ENCODE measurements around the gene CSRNP3. TPM values are rescaled to one million over a fixed set of nuclear protein-coding genes. Genes with fewer than 3 reads are reported as not detected.
"Not testable (repeated sequence)": the region's sequence is repeated elsewhere in the genome, so short reads cannot be mapped to it uniquely, and the experiment has no call there.

Gene CSRNP3
- total RNA-seq, 1 donor from 2014 or later: 18.4 TPM

DNA sequence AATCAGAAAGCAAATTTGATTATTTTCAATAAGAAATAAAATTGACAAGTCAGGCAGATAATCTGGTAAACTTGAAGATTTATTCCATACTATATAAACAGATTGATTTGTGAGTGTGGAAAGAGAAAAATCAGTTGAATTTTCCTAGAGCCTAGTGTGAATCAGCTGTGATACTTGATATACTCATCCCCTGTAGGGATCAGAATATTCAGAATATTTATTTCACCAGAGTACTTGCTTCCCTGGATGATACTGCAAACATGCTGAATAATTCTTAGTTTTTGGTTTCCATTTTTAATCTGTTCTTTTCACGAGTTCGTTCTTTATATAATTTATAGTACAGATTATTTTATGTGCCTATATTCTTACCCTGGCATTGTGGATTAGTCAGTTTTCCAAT is 181.7 kb downstream of the CSRNP3 start:
- Mint-ChIP-seq H3K4me1 (ENCODE audit: unreplicated experiment) (peaks cover 4% of the 10 kb centered on the region), H3K9me3 (no peaks in the 10 kb centered on the region), H3K27ac (no peak overlapping the region), H3K36me3 (peaks cover 17% of the 10 kb centered on the region), H3K27me3 (no peaks in the 10 kb centered on the region), H3K4me3 (no peak overlapping the region)
- DNase-seq (ENCODE audit: extremely low spot score, unreplicated experiment): no peak
- TF ChIP-seq, protein P1, sequence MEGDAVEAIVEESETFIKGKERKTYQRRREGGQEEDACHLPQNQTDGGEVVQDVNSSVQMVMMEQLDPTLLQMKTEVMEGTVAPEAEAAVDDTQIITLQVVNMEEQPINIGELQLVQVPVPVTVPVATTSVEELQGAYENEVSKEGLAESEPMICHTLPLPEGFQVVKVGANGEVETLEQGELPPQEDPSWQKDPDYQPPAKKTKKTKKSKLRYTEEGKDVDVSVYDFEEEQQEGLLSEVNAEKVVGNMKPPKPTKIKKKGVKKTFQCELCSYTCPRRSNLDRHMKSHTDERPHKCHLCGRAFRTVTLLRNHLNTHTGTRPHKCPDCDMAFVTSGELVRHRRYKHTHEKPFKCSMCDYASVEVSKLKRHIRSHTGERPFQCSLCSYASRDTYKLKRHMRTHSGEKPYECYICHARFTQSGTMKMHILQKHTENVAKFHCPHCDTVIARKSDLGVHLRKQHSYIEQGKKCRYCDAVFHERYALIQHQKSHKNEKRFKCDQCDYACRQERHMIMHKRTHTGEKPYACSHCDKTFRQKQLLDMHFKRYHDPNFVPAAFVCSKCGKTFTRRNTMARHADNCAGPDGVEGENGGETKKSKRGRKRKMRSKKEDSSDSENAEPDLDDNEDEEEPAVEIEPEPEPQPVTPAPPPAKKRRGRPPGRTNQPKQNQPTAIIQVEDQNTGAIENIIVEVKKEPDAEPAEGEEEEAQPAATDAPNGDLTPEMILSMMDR (conservative IDR thresholded peaks at IDR 0.05): no peak

DNA sequence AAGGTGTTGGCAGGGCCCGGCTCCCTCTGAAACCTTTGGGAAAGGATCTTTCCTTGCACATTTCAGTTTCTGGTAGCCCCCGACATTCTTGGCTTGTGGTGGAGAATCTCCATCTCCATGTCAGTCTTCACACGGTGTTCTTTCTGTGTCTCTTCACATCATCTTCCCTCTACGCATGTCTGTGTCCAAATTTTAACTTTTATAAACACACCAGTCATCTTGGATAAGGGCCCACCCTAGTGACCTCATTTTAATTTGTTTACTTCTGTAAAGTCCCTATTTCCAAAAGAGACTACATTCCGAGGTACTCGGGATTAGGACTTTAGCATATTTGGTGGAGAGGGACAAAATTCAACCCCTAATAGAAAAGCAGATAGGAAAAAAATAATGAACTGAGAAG is 186.2 kb downstream of the CSRNP3 start:
- H3K9me3 Mint-ChIP-seq: no peaks in the 10 kb centered on the region
- H3K27me3 Mint-ChIP-seq: no peaks in the 10 kb centered on the region
- H3K36me3 Mint-ChIP-seq: peaks cover 42% of the 10 kb centered on the region
- DNase-seq (ENCODE audit: extremely low spot score, unreplicated experiment): no peak
- H3K4me3 Mint-ChIP-seq: no peak overlapping the region
- no peak overlapping the region for H3K27ac Mint-ChIP-seq
- peaks cover 4% of the 10 kb centered on the region for H3K4me1 Mint-ChIP-seq (ENCODE audit: unreplicated experiment)
- TF ChIP-seq, protein P1 (conservative IDR thresholded peaks at IDR 0.05): no peak

DNA sequence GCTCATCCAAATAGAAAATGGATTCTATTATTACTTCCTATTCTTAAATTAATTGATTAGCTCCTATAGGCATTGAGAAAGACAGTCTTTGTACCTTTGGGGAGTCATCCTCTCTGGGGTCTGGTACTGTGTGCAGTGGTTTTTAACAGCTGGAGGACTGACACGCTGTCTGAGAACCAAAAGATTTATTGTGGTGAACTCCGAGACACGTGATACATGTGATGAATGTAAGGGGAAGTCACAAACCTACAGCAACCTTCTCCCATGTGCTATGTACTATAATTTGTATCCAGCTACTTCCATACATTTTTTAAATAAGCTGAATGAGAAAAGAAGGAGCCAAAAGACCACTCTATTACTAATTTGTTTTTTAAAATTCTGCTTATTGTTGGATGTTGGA is 190.9 kb downstream of the CSRNP3 start:
- H3K27me3 Mint-ChIP-seq: no peaks in the 10 kb centered on the region
- no peaks in the 10 kb centered on the region for H3K9me3 Mint-ChIP-seq
- H3K36me3 Mint-ChIP-seq: peaks cover 46% of the 10 kb centered on the region
- H3K4me3 Mint-ChIP-seq: no peak overlapping the region
- H3K27ac Mint-ChIP-seq: no peak overlapping the region
- TF ChIP-seq, protein P1 (conservative IDR thresholded peaks at IDR 0.05): no peak
- no peak for DNase-seq (ENCODE audit: extremely low spot score, unreplicated experiment)
- H3K4me1 Mint-ChIP-seq (ENCODE audit: unreplicated experiment): peaks cover 12% of the 10 kb centered on the region

DNA sequence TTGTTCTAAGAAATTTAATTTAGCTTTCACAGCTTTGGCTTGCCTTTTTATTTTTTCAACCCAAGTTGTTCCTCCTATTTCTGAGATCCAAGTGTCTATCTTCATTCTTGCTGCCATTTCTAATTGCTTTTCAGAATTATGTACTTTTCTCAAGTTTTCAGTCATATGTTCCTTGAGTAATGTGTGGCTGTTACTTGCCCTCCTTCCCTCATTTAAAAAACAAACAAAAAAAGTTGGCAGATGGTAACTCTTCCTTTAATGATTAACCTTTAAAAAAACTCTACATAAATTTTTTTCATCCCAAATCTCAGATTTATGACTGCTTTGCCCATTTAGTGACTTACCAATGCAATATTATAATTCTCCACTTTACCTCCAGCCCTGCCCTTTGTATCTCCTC is 193.2 kb downstream of the CSRNP3 start:
- TF ChIP-seq, protein P1 (conservative IDR thresholded peaks at IDR 0.05): no peak
- Mint-ChIP-seq H3K4me3 (no peak overlapping the region), H3K9me3 (no peaks in the 10 kb centered on the region), H3K4me1 (ENCODE audit: unreplicated experiment) (peaks cover 15% of the 10 kb centered on the region), H3K36me3 (peaks cover 41% of the 10 kb centered on the region), H3K27me3 (no peaks in the 10 kb centered on the region), H3K27ac (no peak overlapping the region)
- no peak for DNase-seq (ENCODE audit: extremely low spot score, unreplicated experiment)

DNA sequence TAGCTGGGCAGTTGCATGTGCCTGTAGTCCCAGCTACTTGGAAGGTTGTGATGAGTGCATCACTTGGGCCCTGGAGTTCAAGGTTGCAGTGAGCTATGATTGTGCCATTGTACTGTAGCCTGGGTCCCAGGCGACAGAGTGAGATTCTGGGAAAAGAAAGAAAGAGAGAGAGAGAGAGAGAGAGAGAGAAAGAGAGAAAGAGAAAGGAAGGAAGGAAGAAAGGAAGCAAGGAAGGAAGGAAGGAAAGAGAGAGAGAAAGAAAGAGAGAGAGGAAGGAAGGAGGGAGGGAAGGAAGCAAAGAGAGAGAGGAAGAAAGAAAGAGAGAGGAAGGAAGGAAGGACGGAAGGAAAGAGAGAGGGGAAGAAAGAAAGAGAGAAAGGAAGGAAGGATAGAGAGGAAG is 196.1 kb downstream of the CSRNP3 start:
- Mint-ChIP-seq H3K27ac (no peak overlapping the region), H3K9me3 (no peaks in the 10 kb centered on the region), H3K4me1 (ENCODE audit: unreplicated experiment) (peaks cover 12% of the 10 kb centered on the region), H3K27me3 (no peaks in the 10 kb centered on the region), H3K36me3 (peaks cover 20% of the 10 kb centered on the region), H3K4me3 (no peak overlapping the region)
- DNase-seq (ENCODE audit: extremely low spot score, unreplicated experiment): no peak
- TF ChIP-seq, protein P1 (conservative IDR thresholded peaks at IDR 0.05): no peak

DNA sequence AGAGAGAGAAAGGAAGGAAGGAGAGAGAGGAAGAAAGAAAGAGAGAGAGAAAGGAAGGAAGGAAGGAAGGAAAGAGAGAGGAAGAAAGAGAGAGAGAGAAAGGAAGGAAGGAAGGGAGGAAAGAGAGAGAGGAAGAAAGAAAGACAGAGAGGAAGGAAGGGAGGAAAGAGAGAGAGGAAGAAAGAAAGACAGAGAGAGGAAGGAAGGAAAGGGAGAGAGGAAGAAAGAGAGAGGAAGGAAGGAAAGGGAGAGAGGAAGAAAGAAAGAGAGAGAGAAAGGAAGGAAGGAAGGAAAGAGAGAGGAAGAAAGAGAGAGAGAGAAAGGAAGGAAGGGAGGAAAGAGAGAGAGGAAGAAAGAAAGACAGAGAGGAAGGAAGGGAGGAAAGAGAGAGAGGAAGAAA is 196.6 kb downstream of the CSRNP3 start:
- H3K36me3 Mint-ChIP-seq: peaks cover 24% of the 10 kb centered on the region
- not testable (repeated sequence) for H3K9me3 Mint-ChIP-seq; H3K27ac Mint-ChIP-seq; H3K27me3 Mint-ChIP-seq; DNase-seq (ENCODE audit: extremely low spot score, unreplicated experiment); H3K4me3 Mint-ChIP-seq
- peaks cover 12% of the 10 kb centered on the region for H3K4me1 Mint-ChIP-seq (ENCODE audit: unreplicated experiment)
